ENCODE measurements around the gene ELF4.

The ELF4 gene

DNA sequence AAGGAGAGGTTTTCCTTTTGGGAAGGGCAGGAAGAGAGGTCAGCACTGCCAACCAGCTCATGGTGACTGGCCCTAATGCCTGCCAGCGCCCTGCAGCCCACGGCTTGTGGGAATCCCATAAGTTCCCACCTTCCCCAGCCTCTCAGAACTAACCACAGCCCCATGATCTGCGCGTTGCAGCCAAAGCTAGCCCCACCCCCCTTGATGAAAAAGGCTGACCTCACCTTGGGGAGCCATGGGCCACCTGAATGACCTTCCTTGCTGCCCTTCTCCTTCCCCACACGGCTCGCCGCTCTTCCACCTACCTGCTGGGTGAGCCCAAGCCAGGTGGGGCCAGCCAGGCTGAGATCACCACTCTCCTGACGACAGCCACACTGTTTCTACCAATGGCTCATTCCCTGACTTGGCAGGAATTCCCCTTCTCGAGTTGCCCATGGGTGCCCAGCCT, 3.9 kb upstream of the ELF4 start:
- no peak for ATAC-seq
- TF ChIP-seq ZC3H10 (CRISPR knock-in tag; IDR thresholded peaks at IDR 0.05) (no peak), BACH2 (CRISPR knock-in tag; IDR thresholded peaks at IDR 0.05; ENCODE audit: borderline replicate concordance) (no peak), SNAI2 (CRISPR knock-in tag; IDR thresholded peaks at IDR 0.05) (no peak), ZNF565 (CRISPR knock-in tag; conservative IDR thresholded peaks at IDR 0.05; ENCODE audit: low read depth) (no peak), GLIS3 (CRISPR knock-in tag; IDR thresholded peaks at IDR 0.05) (no peak), ZFP30 (CRISPR knock-in tag; IDR thresholded peaks at IDR 0.05) (no peak), ARNTL (CRISPR knock-in tag; IDR thresholded peaks at IDR 0.05; ENCODE audit: borderline replicate concordance, low read depth) (no peak), TOX (CRISPR knock-in tag; IDR thresholded peaks at IDR 0.05; ENCODE audit: borderline replicate concordance) (no peak), CSDC2 (CRISPR knock-in tag; IDR thresholded peaks at IDR 0.05) (no peak), ISL1 (CRISPR knock-in tag; IDR thresholded peaks at IDR 0.05) (no peak), RARB (CRISPR knock-in tag; IDR thresholded peaks at IDR 0.05) (no peak), TCF4 (CRISPR knock-in tag; IDR thresholded peaks at IDR 0.05; ENCODE audit: borderline replicate concordance) (no peak), ZNF8 (CRISPR knock-in tag; IDR thresholded peaks at IDR 0.05) (no peak), PPARA (CRISPR knock-in tag; IDR thresholded peaks at IDR 0.05; ENCODE audit: borderline replicate concordance) (no peak), ESRRG (CRISPR knock-in tag; IDR thresholded peaks at IDR 0.05) (no peak), ZNF70 (CRISPR knock-in tag; IDR thresholded peaks at IDR 0.05) (no peak)
- TF ChIP-seq, protein P1, sequence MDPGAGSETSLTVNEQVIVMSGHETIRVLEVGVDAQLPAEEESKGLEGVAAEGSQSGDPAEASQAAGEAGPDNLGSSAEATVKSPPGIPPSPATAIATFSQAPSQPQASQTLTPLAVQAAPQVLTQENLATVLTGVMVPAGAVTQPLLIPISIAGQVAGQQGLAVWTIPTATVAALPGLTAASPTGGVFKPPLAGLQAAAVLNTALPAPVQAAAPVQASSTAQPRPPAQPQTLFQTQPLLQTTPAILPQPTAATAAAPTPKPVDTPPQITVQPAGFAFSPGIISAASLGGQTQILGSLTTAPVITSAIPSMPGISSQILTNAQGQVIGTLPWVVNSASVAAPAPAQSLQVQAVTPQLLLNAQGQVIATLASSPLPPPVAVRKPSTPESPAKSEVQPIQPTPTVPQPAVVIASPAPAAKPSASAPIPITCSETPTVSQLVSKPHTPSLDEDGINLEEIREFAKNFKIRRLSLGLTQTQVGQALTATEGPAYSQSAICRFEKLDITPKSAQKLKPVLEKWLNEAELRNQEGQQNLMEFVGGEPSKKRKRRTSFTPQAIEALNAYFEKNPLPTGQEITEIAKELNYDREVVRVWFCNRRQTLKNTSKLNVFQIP (CRISPR knock-in tag; IDR thresholded peaks at IDR 0.05; ENCODE audit: borderline replicate concordance, low read depth): no peak
- TF ChIP-seq, protein P2, sequence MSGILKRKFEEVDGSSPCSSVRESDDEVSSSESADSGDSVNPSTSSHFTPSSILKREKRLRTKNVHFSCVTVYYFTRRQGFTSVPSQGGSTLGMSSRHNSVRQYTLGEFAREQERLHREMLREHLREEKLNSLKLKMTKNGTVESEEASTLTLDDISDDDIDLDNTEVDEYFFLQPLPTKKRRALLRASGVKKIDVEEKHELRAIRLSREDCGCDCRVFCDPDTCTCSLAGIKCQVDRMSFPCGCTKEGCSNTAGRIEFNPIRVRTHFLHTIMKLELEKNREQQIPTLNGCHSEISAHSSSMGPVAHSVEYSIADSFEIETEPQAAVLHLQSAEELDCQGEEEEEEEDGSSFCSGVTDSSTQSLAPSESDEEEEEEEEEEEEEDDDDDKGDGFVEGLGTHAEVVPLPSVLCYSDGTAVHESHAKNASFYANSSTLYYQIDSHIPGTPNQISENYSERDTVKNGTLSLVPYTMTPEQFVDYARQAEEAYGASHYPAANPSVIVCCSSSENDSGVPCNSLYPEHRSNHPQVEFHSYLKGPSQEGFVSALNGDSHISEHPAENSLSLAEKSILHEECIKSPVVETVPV (CRISPR knock-in tag; IDR thresholded peaks at IDR 0.05): no peak
- TF ChIP-seq, protein P3, sequence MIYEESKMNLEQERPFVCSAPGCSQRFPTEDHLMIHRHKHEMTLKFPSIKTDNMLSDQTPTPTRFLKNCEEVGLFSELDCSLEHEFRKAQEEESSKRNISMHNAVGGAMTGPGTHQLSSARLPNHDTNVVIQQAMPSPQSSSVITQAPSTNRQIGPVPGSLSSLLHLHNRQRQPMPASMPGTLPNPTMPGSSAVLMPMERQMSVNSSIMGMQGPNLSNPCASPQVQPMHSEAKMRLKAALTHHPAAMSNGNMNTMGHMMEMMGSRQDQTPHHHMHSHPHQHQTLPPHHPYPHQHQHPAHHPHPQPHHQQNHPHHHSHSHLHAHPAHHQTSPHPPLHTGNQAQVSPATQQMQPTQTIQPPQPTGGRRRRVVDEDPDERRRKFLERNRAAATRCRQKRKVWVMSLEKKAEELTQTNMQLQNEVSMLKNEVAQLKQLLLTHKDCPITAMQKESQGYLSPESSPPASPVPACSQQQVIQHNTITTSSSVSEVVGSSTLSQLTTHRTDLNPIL (CRISPR knock-in tag; IDR thresholded peaks at IDR 0.05; ENCODE audit: low read depth): no peak
- TF ChIP-seq, protein P4, sequence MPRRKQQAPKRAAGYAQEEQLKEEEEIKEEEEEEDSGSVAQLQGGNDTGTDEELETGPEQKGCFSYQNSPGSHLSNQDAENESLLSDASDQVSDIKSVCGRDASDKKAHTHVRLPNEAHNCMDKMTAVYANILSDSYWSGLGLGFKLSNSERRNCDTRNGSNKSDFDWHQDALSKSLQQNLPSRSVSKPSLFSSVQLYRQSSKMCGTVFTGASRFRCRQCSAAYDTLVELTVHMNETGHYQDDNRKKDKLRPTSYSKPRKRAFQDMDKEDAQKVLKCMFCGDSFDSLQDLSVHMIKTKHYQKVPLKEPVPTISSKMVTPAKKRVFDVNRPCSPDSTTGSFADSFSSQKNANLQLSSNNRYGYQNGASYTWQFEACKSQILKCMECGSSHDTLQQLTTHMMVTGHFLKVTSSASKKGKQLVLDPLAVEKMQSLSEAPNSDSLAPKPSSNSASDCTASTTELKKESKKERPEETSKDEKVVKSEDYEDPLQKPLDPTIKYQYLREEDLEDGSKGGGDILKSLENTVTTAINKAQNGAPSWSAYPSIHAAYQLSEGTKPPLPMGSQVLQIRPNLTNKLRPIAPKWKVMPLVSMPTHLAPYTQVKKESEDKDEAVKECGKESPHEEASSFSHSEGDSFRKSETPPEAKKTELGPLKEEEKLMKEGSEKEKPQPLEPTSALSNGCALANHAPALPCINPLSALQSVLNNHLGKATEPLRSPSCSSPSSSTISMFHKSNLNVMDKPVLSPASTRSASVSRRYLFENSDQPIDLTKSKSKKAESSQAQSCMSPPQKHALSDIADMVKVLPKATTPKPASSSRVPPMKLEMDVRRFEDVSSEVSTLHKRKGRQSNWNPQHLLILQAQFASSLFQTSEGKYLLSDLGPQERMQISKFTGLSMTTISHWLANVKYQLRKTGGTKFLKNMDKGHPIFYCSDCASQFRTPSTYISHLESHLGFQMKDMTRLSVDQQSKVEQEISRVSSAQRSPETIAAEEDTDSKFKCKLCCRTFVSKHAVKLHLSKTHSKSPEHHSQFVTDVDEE (CRISPR knock-in tag; IDR thresholded peaks at IDR 0.05): no peak

DNA sequence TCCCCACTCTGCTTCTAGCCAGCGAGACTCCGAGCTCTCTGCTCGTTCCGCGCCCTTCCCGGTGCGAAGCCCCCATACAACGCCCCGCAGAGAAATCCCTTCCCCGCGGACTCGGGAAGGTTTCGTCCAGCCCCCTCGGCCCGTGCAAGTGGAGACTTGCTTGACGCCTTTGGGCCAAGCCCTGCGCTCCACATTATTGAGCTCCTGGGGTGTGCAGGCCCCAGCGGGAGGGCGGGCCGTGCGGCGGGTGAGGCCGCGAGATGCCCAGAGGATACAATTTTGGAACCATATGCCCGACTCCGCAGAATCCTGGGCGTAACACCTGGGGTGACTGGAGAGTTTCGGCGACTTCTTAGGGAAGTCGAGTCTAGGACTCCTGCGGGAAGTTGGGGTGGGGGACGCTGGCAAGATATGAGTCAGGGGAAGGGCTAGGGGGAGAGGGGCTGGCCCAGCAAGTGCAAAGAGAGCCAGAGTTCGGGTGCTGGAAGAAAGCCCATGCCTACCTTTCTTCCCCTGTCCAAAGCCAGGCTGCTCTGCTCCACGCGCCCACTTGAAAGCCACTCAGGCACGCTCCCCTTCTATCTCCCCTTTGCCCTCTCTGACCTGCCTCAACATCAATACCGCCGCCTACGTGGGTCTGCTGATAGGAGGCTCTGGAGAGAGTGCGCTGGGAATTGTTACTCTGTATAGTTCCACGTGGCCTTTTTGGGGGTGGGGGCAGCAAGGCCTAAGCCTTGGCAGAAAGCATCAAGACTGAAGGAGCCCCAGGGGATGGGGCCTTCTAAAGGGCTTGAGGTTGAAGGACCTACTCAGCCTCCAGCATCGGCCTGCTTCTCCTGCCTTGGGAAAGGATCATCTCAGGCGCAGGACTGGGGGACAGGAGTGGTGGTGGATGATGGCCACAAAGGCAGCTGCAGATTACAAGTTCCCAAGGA, 1.2 kb upstream of the ELF4 start:
- TF ChIP-seq ESRRG (CRISPR knock-in tag; IDR thresholded peaks at IDR 0.05) (no peak), ZFP30 (CRISPR knock-in tag; IDR thresholded peaks at IDR 0.05) (no peak), ZFP3 (CRISPR knock-in tag; IDR thresholded peaks at IDR 0.05) (no peak), SNAI2 (CRISPR knock-in tag; IDR thresholded peaks at IDR 0.05) (no peak), PPARA (CRISPR knock-in tag; IDR thresholded peaks at IDR 0.05; ENCODE audit: borderline replicate concordance) (no peak), ARNTL (CRISPR knock-in tag; IDR thresholded peaks at IDR 0.05; ENCODE audit: borderline replicate concordance, low read depth) (no peak), OSR1 (CRISPR knock-in tag; IDR thresholded peaks at IDR 0.05) (no peak), BACH2 (CRISPR knock-in tag; IDR thresholded peaks at IDR 0.05; ENCODE audit: borderline replicate concordance) (no peak), GLIS3 (CRISPR knock-in tag; IDR thresholded peaks at IDR 0.05) (no peak)
- ATAC-seq: no peak
